SK-N-SH treated with all-trans-retinoic acid at 6 μM for 48 hours (cell line): ENCODE results near the gene ADH1C.

Experiments used
- ATAC-seq: fragments of 200-7000 bp; cut with Tn5 transposase; 3 replicates; pipeline ENCODE4 v1.9.1; 2020; ENCODE audit warnings: mild to moderate bottlenecking, moderate library complexity
- ARNTL ChIP-seq: fragments of 450-650 bp; formaldehyde crosslinking; IDR thresholded peaks from 2 replicates; pipeline ENCODE4 v1.5.0; 2020; ENCODE audit warnings: low read depth, mild to moderate bottlenecking, moderate library complexity, borderline replicate concordance
- CREB5 ChIP-seq: fragments of 250-450 bp; sonication (Bioruptor Pico); IDR thresholded peaks from 2 replicates; pipeline ENCODE4 v1.5.1; 2020; ENCODE audit warnings: low read depth, mild to moderate bottlenecking, moderate library complexity
- CSDC2 ChIP-seq: fragments of 250-450 bp; sonication (Bioruptor Pico); IDR thresholded peaks from 2 replicates; pipeline ENCODE4 v1.5.0; 2020; ENCODE audit warnings: mild to moderate bottlenecking, moderate library complexity
- CSRNP3 ChIP-seq: fragments of 250-450 bp; sonication (Bioruptor Pico); IDR thresholded peaks from 2 replicates; pipeline ENCODE4 v1.5.1; 2021; ENCODE audit warnings: mild to moderate bottlenecking, moderate library complexity
- ESRRG ChIP-seq: fragments of 250-450 bp; sonication (Bioruptor Pico); IDR thresholded peaks from 2 replicates; pipeline ENCODE4 v1.6.1; 2021; ENCODE audit warnings: mild to moderate bottlenecking
- GLIS3 ChIP-seq: fragments of 250-450 bp; sonication (Bioruptor Pico); IDR thresholded peaks from 2 replicates; pipeline ENCODE4 v1.5.0; 2020; ENCODE audit warnings: mild to moderate bottlenecking, moderate library complexity
- ISL1 ChIP-seq: fragments of 250-450 bp; sonication (Bioruptor Pico); IDR thresholded peaks from 2 replicates; pipeline ENCODE4 v2.1.2; 2022; ENCODE audit warnings: mild to moderate bottlenecking, moderate library complexity
- OSR1 ChIP-seq: fragments of 250-450 bp; sonication (Bioruptor Pico); IDR thresholded peaks from 2 replicates; pipeline ENCODE4 v1.8.0; 2022; ENCODE audit warnings: moderate library complexity, mild to moderate bottlenecking, inconsistent platforms
- POU6F1 ChIP-seq: fragments of 250-450 bp; sonication (Bioruptor Pico); IDR thresholded peaks from 2 replicates; pipeline ENCODE4 v1.8.0; 2021; ENCODE audit warnings: low read depth, mild to moderate bottlenecking, moderate library complexity, borderline replicate concordance
- PPARA ChIP-seq: fragments of 250-450 bp; sonication (Bioruptor Pico); IDR thresholded peaks from 2 replicates; pipeline ENCODE4 v1.5.0; 2020; ENCODE audit warnings: mild to moderate bottlenecking, borderline replicate concordance
- RARB ChIP-seq: fragments of 250-450 bp; sonication (Bioruptor Pico); IDR thresholded peaks from 2 replicates; pipeline ENCODE4 v1.8.0; 2021; ENCODE audit warnings: mild to moderate bottlenecking, moderate library complexity
- TCF4 ChIP-seq: fragments of 250-450 bp; sonication (Bioruptor Pico); IDR thresholded peaks from 2 replicates; pipeline ENCODE4 v1.8.0; 2021; ENCODE audit warnings: mild to moderate bottlenecking, moderate library complexity, borderline replicate concordance
- TOX ChIP-seq: fragments of 250-450 bp; sonication (Bioruptor Pico); IDR thresholded peaks from 2 replicates; pipeline ENCODE4 v1.8.0; 2021; ENCODE audit warnings: mild to moderate bottlenecking, moderate library complexity, borderline replicate concordance
- TSHZ2 ChIP-seq: fragments of 250-450 bp; sonication (Bioruptor Pico); IDR thresholded peaks from 2 replicates; pipeline ENCODE4 v1.5.0; 2020; ENCODE audit warnings: mild to moderate bottlenecking, moderate library complexity
- ZC3H10 ChIP-seq: fragments of 250-450 bp; sonication (Bioruptor Pico); IDR thresholded peaks from 2 replicates; pipeline ENCODE4 v1.5.1; 2021; ENCODE audit warnings: mild to moderate bottlenecking, moderate library complexity
- ZFP3 ChIP-seq: fragments of 250-450 bp; sonication (Bioruptor Pico); IDR thresholded peaks from 2 replicates; pipeline ENCODE4 v1.5.0; 2020; ENCODE audit warnings: mild to moderate bottlenecking, moderate library complexity
- ZFP30 ChIP-seq: fragments of 450-650 bp; formaldehyde crosslinking; IDR thresholded peaks from 2 replicates; pipeline ENCODE4 v1.5.0; 2022; ENCODE audit warnings: mild to moderate bottlenecking, moderate library complexity
- ZNF565 ChIP-seq: fragments of 450-650 bp; formaldehyde crosslinking; conservative IDR thresholded peaks from 2 replicates; pipeline ENCODE4 v1.5.0; 2020; ENCODE audit warnings: low read depth, mild to moderate bottlenecking, moderate library complexity
- ZNF8 ChIP-seq: fragments of 450-650 bp; formaldehyde crosslinking; IDR thresholded peaks from 2 replicates; pipeline ENCODE4 v1.5.0; 2020; ENCODE audit warnings: mild to moderate bottlenecking, moderate library complexity

ADH1C gene

GRCh38 chr4:99390055-99390454 lies 37.5 kb upstream of the ADH1C start (continued):
- TF ChIP-seq CREB5 (CRISPR knock-in tag) (no peak), OSR1 (no peak), ZFP3 (no peak), ARNTL (CRISPR knock-in tag) (no peak), RARB (CRISPR knock-in tag) (no peak), CSRNP3 (CRISPR knock-in tag) (no peak), ISL1 (CRISPR knock-in tag) (no peak)

- ATAC-seq = no peak
- TF ChIP-seq CSDC2 (no peak), ZNF565 (no peak), PPARA (CRISPR knock-in tag) (no peak), TOX (no peak), CREB5 (CRISPR knock-in tag) (no peak), ARNTL (CRISPR knock-in tag) (no peak), ZFP30 (no peak)
Measured at GRCh38 chr4:99389606-99390005, 37.1 kb upstream of the ADH1C start.

- peak; percentile 24; the same call in 1 of the 3 replicates for ATAC-seq
- TF ChIP-seq TCF4 (CRISPR knock-in tag) = peak; percentile 38; the same call in 1 of the 2 replicates
- no peak for TF ChIP-seq ZC3H10 (CRISPR knock-in tag)
- TF ChIP-seq, all 23 proteins: peak for 1
Measured at GRCh38 chr4:99383833-99384392, 31.4 kb upstream of the ADH1C start.

- no peak for ATAC-seq
- TF ChIP-seq POU6F1 (CRISPR knock-in tag) (no peak), TCF4 (CRISPR knock-in tag) (no peak), GLIS3 (CRISPR knock-in tag) (no peak), PPARA (CRISPR knock-in tag) (no peak), TSHZ2 (CRISPR knock-in tag) (no peak), ISL1 (CRISPR knock-in tag) (no peak), ZFP3 (no peak), OSR1 (no peak), ARNTL (CRISPR knock-in tag) (no peak), CREB5 (CRISPR knock-in tag) (no peak), TOX (no peak), ESRRG (no peak), ZFP30 (no peak), RARB (CRISPR knock-in tag) (no peak), ZNF8 (CRISPR knock-in tag) (no peak)
Measured at GRCh38 chr4:99383399-99383798, 30.9 kb upstream of the ADH1C start.
